Activated naive CD4-positive, alpha-beta T cell (primary cell): ENCODE measurements around the gene ABCB8.
"Not testable (repeated sequence)": the region's sequence is repeated elsewhere in the genome, so short reads cannot be mapped to it uniquely, and the experiment has no call there.

Source experiments
- DNase-seq, 4 experiments: peaks; one replicate each; lab custom pipeline; 2025; lab: John Stamatoyannopoulos, UW

ABCB8 gene

DNA sequence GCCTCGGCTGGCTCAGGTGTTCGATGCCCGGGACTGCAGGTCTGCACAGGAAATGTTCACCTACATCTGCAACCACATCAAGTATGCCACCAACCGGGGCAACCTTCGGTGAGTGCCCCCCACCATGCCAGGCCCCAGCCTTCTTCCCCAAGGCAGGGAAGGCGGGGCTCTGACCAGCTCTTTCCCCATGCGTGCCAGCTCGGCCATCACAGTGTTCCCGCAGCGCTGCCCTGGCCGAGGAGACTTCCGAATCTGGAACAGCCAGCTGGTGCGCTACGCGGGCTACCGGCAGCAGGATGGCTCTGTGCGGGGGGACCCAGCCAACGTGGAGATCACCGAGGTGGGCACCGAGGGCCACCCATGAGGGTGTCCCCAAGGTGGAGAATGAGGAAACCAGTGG is 29.9 kb upstream of the ABCB8 start:
- no peak for DNase-seq

DNA sequence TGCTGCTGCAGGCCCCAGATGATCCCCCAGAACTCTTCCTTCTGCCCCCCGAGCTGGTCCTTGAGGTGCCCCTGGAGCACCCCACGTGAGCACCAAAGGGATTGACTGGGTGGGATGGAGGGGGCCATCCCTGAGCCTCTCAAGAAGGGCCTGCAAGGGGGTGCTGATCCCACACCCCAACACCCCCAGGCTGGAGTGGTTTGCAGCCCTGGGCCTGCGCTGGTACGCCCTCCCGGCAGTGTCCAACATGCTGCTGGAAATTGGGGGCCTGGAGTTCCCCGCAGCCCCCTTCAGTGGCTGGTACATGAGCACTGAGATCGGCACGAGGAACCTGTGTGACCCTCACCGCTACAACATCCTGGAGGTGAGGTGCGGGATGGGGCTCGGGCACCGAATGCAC is 29.2 kb upstream of the ABCB8 start:
- no peak for DNase-seq

DNA sequence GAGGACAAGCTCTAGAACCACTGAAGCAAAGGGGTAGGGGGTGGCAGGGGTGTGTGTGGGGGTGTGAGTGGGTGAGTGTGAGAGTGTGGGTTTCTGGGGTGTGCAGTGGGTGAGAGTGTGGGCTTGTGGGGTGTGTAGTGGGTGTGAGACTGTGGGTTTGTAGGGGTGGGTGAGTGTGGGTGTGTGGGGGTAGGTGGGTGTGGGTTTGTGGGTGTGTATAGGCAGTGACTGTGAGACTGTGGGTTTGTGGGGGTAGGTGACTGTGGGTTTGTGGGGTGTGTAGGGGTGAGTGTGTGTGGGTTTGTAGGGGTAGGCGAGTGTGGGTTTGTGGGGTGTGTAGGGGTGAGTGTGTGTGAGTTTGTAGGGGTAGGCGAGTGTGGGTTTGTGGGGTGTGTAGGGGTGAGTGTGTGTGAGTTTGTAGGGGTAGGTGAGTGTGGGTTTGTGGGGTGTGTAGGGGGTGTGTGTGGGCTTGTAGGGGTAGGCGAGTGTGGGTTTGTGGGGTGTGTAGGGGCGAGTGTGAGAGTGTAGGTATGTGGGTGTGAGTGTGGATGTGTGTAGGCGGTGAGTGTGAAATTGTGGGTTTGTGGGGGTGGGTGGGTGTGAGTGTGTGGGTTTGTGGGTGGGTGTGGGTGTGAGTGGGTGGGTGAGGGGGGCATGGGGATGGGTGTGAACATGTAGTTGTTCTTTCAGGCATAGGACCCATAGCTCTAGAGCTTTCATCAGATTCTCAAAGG is 28.6 kb upstream of the ABCB8 start:
- DNase-seq: no peak

DNA sequence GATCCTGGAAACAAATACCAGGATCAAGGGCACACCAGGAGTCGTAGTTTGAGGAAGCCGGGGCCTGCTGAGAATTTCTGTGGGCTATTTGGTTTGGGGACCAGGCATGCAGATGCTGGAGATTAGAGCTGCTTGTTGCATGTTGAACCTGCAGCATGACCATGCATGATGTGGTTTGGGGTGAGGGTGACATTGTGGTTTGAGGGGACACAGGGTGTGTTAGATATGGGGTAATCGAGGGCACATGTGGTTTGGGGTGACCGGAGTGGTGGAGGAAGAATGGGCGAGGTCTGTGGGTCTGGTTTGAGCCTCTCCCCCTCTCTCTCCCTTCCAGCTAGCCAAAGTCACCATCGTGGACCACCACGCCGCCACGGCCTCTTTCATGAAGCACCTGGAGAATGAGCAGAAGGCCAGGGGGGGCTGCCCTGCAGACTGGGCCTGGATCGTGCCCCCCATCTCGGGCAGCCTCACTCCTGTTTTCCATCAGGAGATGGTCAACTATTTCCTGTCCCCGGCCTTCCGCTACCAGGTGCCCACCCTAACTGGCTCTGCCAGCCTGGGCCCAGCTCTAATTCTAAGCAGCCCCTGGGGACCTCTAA is 27.3 kb upstream of the ABCB8 start:
- DNase-seq: no peak

DNA sequence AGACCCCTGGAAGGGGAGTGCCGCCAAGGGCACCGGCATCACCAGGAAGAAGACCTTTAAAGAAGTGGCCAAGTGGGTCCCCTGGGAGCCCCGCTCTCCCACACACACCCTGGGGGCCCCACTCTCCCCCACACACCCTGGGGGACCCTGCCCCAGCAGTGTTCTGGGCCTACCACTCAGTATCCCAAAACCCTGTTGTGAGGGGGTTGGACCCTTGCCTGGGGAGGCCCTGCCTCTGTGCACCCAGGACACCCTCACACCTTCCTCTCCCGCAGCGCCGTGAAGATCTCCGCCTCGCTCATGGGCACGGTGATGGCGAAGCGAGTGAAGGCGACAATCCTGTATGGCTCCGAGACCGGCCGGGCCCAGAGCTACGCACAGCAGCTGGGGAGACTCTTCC is 26.7 kb upstream of the ABCB8 start:
- DNase-seq: no peak

DNA sequence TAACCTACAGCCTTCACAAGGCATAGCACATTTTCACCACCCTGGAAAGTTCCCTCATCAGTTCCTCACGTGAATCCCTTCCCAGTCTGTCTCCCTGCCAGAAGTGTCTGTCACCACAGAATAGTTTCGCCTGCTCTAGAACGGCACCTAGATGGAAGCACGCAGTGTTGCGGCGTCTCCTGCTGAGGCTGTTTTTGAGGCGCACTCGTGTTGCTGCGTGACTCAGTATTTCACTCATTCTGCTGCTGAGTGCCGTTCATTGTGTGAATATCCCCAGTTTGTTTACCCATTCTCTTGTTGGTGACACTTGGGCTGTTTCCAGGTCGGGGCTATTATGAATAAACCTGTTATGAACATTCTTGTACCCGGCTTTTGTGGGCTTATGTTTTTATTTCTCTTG is 24.7 kb upstream of the ABCB8 start:
- no peak for DNase-seq

DNA sequence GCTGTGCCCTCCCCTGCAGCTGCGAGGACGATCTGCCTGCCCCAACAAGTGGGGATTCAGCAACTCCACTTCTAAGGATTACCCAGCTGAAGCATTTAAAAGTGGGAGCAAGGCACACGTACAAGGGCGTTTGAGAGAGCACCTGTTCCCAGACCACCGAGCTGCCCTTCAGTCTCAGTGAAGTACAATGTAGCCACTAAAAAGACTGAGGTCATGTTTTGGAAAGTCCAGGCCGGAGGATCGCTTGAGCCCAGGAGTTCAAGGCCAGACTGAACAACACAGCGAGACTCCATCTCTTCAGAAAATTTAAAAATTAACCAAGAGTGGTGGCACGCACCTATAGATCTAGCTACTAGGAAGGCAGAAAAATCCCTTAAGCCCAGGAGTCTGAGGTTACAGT is 22.7 kb upstream of the ABCB8 start:
- DNase-seq: no peak

DNA sequence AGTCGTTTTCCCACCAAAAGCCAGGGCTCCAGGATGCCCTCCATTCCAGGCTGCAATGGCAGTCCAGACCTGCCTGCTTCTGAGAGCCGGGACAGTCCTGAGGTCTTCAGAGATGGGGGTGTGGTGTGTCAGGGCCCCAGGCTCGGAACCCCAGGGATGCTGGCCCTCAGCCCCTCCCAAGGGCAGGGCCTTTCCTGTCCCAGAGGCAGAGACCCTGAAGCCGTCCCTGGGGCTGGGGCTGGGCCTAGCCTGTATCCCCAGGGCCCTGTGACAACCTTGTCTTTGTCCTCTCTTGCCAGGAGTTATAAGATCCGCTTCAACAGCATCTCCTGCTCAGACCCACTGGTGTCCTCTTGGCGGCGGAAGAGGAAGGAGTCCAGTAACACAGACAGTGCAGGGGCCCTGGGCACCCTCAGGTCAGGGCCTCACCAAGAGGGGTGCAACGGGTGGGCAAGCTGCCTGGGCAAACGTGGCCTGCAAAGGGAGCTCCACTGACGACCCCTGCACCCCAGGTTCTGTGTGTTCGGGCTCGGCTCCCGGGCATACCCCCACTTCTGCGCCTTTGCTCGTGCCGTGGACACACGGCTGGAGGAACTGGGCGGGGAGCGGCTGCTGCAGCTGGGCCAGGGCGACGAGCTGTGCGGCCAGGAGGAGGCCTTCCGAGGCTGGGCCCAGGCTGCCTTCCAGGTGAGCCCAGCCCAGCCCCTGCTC is 21.5 kb upstream of the ABCB8 start:
- no peak for DNase-seq

DNA sequence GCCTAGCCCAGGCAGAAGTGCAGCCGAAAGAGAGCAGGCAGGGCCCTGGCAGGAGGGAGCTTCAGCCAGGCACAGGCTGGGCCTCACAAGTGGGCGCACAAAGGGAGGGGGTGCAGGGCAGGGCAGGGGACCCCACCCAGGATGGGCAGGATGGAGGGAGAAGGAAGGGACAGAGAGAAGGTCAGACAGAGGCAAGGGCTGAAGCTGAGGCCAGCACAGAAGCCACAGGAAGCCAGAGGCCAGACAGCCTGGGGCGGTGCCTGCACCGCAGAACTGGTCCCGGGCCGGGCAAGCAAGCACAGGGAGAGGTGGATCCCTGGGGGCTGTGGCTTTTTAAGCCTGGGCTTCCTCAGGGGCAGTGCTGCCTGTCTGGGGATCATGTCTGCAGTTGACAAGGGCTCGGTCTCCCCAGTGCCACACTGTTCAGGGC is 20.8 kb upstream of the ABCB8 start:
- DNase-seq: no peak

DNA sequence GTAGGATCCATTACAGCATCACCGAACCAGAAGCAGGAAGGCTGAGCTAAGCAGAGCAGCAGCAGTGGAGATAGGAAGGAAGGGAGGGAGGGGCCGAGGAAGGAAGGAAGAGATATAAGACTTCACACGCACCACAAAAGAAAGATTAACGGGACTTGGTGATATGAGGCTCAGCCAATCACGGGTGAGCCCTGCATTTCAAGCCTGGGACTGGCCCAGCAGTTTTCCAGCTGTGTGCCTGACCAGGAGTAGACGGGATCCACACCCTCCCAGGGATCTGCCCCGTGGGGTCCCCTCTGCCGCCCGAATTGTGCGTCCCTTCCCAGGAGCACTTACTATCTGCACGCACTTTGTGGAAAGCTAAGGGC is 20.1 kb upstream of the ABCB8 start:
- DNase-seq: no peak

DNA sequence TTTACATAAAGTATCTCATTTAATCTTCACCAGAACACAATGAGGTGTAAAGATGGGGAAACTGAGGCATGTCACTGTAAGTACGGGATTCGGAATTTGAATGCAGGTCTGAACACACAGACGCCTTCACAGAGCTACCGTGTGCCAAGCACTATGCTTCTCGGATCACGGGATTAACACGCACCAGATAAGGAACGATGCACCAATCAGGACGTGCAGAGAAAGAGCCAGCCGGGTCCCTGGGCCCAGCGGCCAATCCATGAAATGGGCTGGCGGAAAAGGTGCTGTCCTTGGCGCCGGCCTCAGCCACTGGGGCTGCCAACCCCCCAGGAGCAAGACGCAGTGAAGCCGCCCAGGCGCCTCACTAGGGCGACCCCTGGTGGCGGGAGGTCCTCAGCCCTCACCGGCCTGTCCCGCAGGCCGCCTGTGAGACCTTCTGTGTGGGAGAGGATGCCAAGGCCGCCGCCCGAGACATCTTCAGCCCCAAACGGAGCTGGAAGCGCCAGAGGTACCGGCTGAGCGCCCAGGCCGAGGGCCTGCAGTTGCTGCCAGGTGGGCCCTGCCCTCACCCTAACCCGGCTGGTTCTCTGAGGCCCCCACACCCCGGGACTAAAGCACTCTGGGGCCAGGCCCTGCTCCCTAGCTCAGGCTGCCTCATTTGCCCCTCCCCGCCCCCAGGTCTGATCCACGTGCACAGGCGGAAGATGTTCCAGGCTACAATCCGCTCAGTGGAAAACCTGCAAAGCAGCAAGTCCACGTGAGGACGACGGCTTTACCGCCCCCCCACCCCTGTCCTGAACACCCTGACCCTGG is 19.5 kb upstream of the ABCB8 start:
- DNase-seq: peak; percentile 45 to 75 (median 65)

DNA sequence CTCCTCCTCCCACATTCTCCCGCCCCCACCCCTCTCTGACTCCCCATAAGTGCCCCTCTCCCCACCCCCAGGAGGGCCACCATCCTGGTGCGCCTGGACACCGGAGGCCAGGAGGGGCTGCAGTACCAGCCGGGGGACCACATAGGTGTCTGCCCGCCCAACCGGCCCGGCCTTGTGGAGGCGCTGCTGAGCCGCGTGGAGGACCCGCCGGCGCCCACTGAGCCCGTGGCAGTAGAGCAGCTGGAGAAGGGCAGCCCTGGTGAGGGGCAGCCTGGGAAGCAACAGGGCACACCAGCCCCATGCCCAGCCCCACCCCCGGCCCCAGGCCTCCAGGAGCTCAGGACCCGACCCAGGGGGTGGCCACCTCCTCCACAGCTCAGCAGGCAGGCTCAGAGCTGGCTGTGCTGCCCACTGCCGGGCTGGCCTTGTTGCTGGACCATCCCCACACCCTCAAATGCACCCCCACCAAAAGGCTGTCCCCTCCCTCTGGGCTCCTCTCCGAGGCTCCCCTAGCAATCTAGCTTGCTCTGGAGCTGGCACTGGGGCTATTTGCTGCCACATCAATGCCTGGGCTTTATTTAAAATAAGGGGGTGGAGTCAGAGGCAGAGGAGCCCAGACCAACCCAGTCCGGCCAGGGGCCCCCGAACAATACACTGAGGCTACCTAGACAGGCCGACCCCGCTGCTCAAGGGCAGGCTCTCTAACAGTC is 18.8 kb upstream of the ABCB8 start:
- no peak for DNase-seq

DNA sequence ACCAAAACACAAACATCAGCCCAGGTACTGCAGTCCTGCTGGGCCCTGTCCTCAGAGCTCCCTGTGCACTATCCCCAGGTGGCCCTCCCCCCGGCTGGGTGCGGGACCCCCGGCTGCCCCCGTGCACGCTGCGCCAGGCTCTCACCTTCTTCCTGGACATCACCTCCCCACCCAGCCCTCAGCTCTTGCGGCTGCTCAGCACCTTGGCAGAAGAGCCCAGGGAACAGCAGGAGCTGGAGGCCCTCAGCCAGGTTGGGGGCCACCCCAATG is 18.3 kb upstream of the ABCB8 start:
- DNase-seq: no peak

DNA sequence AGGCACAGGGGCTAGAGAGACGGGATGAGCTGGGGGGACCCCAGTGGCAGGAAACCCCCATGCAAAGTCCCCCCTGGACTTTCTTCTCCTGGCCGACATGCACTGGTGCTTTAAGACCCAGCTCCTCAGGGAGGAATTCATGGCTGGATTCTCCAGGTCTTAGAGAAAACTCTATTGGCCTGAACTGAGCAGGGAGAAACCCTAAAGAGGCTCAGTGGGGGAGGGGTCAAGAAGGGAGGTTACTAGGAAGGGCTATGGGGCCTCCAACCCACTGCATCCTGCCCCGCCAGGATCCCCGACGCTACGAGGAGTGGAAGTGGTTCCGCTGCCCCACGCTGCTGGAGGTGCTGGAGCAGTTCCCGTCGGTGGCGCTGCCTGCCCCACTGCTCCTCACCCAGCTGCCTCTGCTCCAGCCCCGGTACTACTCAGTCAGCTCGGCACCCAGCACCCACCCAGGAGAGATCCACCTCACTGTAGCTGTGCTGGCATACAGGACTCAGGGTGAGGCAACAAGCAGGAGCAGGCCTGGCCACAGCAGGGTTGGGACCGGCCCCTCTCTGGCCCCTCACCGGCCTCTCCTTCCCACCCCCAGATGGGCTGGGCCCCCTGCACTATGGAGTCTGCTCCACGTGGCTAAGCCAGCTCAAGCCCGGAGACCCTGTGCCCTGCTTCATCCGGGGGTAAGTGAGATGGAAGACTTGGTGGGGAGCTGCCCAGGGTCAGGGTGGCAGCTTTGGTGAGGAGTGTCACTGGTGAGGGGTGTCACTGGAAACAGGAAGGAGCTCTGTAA is 17.7 kb upstream of the ABCB8 start:
- DNase-seq: peak in 1 of 4 experiments; percentile 19

DNA sequence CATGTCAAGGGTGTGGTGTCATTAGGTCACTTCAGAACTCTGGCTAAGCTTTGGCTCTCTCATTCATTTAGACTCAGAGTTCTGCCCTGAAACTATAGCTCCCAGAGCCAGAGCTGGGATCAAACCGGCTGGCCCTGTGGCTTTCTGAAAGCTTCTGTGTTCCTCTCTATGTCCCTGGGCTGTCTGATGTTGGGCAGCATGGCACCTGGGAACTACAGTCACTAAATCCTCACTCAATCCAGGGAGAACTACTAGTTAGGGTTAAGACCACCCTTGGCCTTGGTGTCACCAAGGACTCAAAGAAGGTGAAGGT is 17.2 kb upstream of the ABCB8 start:
- DNase-seq: no peak

DNA sequence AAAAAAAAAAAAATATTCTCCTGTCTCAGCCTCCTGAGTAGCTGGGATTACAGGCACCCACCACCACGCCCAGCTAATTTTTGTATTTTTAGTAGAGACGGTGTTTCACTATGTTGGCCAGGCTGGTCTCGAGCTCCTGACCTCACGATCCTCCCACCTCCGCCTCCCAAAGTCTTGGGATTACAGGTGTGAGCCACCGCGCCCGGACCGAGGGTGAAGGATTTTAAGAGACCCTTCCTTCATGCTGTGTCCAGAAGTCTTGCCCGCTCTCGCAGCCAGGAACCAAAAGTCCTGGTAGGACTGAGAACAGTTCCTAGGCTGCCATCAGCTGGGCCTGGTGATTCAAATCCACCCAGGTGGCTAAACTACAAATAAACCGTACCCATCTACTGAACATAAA is 16.6 kb upstream of the ABCB8 start:
- DNase-seq: not testable (repeated sequence)

DNA sequence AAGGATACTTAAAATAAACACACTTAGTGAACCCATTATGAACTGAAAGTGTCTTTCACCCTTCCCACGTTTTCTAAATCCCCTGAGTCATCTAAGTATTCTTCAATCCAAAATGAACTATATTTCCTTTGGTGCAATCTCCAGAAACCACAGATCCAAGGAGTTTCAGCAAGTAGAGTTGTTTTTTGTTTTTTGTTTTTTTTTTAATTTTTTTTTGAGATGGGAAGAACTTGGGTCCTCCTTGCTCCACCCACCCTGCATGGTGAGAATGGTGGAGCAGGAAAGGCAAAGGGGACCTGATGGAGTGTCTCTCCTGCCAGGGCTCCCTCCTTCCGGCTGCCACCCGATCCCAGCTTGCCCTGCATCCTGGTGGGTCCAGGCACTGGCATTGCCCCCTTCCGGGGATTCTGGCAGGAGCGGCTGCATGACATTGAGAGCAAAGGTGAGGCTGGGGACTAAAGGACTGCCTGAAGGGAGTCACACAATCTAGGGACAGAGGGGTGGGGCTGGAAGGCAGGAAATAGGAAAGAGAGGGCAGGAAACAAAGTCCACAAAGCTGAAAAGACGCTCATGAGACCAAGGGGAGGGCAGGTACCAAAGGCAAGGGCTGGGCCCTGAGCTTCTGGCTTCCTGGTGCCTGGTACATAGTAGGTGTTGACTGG is 16.1 kb upstream of the ABCB8 start:
- DNase-seq: no peak

DNA sequence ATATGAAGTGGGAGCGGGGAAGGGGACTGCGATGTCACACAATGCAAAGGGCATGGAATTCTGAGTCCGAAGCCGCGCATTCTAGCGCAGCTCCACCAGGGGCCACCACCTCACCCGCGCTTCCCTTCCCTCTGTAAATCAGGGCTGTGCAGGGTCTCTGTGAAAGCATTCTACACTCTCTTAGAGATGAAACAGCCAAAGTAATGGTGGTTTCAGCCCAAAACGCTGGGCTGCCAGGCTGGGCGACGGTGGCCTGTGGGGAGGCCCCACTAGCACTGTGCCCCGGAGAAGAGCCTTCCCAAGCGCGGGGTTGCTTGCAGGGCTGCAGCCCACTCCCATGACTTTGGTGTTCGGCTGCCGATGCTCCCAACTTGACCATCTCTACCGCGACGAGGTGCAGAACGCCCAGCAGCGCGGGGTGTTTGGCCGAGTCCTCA is 15.3 kb upstream of the ABCB8 start:
- no peak for DNase-seq

DNA sequence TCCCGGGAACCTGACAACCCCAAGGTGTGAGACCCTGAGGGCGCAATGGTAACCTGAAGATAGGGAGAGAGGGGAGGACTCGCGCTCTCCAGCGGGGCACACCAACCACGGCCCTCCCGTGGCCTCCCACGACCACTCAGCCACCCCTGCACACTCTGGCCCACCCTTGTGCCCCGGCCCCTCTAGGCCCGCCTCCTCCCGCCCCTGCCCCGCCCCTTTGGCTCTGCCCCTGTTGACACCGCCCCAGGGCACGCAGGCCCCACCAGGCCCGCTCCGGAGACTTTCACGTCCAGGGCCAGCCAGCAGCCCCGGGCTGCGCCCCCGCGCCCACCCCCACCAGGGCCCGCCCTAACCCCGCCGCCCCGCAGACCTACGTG is 14.9 kb upstream of the ABCB8 start:
- no peak for DNase-seq

DNA sequence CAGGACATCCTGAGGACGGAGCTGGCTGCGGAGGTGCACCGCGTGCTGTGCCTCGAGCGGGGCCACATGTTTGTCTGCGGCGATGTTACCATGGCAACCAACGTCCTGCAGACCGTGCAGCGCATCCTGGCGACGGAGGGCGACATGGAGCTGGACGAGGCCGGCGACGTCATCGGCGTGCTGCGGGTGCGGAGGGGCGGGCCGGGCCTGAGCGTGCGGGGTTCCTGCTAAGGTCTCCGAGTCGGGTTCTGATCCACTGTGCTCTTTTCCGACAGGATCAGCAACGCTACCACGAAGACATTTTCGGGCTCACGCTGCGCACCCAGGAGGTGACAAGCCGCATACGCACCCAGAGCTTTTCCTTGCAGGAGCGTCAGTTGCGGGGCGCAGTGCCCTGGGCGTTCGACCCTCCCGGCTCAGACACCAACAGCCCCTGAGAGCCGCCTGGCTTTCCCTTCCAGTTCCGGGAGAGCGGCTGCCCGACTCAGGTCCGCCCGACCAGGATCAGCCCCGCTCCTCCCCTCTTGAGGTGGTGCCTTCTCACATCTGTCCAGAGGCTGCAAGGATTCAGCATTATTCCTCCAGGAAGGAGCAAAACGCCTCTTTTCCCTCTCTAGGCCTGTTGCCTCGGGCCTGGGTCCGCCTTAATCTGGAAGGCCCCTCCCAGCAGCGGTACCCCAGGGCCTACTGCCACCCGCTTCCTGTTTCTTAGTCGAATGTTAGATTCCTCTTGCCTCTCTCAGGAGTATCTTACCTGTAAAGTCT is 14.3 kb upstream of the ABCB8 start:
- peak; percentile 41 to 82 (median 68) for DNase-seq
